Stimulated activated CD4-positive, alpha-beta T cell treated with anti-CD3 and anti-CD28 coated beads, Interleukin-2, amount 100 ng/mL, for 4 hours (primary cell): Measurements from ENCODE around the gene SNRNP70.

ENCODE experiments used
- DNase-seq: peaks from one replicate; pipeline ENCODE4 v3.0.0-alpha.2; 2020; ENCODE audit warnings: low read depth

Gene SNRNP70

DNA sequence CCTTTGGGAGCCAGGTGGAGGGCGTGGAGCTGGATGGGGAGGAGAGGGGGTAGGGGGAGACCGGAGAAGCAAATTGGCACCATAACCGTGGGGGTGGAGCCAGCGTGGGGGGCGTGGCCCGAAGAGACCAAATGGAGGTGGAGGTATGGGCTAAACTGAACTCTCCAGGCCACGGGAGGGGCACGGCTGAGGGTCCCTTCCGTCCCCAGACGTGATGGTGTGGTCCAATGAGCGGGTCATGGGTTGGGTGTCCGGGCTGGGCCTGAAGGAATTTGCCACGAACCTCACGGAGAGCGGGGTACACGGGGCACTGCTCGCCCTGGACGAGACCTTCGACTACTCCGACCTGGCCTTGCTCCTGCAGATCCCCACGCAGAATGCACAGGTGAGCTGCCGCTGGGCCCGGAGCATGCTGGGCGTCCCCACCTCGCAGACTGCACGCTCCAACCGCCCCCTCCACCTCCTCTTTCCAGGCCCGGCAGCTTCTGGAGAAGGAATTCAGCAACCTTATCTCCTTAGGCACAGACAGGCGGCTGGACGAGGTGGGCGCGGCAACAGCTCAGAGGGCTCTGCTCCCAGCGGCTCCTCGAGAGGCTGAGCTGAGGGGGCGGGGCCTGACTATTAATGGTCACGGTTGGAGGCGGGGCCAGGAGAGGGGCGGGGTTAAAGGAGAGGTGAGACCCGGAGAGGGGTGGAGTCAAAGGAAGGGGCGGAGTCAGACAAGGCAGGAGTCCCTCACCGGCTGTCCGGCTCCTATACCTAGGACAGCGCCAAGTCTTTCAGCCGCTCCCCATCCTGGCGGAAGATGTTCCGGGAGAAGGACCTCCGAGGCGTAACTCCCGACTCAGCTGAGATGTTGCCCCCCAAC, 63.8 kb downstream of the SNRNP70 start:
- DNase-seq = peak; percentile 67

DNA sequence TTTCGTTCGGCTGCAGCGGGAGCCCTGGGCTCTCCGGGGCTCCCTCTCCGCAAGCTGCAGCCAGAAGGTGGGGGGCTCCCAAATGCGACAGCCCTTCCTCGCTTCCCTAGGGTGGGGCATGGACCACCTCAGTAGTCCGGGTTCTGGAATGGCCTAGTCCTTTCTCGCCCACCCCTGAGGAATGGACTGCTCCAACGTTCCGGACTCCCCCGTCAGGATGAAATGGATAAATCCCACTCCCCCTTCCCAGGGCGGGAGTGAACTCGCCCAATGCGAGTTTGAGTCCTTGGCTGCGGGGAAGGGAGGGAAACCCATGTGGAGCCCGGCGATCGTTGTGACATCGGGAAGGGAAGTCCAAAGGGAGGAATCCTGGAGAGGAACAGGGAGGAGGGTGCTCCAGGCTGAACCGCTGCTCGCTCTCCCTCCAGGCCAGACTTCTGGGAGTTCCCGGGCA, 64.4 kb downstream of the SNRNP70 start:
- DNase-seq = no peak

DNA sequence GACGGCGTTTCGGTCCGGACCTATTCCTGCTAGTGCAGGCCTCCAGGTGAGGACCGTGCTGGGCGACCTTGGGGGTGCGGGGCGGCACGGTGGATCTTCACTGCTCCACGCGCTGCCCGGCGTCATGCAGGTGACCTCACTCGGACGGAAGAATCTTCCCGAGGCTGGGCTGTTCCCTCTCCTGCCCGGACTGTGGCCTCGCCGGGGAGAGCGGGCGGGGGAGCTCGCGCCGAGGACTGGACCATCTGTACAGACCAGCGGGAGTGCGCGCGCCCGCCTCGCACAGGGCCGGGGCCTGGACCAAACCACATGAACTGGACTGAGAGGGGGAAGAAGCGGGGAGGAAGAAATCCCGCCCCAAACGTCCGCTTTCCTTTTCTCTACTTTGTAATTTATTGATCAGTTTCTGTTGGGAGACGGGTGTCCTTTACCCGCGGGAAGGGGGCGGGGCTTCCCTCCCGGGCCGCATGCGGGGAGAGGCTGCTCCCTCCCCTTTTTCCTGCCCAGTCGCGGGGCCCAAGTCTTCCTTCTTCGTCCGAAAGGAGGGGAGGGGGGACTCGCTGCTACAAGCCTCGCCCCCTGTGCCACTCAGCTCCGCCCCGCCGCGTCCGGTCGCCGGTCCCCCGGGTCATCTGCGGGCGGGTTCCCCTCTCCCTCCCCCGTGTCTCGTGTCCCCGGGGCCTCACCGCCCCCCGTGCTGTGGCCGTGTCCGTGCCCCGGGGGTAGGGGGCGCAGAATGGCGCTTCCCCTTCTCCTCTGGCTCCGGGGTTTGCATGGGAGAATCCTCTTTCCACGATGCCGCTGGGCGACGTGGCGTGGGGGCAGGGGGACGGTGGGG, 65.1 kb downstream of the SNRNP70 start:
- DNase-seq = no peak

DNA sequence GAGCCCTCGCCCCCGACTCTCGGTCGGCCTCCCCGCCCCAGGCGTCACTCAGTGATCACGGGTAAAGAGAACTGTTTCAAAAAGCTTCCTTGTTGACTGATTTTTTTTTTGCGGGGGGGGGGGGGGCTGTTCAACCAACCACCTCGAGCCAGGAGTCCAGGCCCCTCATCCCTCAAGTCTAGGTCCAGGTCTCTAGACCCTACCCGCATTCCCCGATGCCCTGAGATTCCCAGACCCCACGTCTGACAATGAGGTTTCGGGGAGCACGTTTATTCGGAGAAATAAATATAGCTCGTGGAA, 65.6 kb downstream of the SNRNP70 start:
- no peak for DNase-seq

DNA sequence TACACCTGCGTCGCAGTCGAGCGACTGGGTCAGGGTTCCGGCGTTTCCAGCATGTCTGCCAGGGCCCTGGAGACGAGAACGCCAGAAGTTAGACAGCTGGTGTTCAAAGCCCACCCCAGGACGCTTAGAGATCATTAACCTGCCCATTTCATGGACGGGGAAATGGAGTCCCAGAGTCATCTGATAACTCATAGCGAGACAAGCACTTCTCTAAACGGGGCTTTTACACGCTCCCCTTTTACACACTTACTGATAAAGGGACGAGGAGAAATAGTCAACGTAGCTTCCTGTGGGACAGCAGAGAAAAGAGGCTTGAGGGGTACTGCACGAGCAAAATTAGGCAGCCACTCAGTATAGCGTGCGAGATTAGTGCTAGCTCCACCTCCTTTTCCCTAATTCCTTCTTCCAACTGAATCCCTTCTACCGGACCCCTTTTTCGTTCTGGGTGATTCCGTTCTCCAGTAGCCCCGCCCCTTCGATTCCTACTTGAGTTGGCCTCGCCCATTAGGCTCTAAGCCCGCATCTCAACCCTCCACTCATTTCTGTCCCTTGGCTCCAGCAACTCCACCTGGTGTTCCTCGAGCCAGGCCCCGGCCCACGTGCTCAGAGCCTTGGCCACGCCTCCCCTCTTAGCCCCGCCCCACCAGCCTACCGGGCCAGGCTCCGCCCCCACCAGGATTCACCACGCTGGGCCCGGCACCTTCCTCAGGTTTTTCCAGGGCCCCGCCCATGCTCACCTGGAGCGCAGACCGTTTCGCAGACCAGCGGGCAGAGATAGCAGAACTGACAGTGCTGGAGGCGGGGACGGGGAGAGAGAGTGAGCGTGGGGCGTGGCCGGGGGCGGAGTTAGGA, 66.2 kb downstream of the SNRNP70 start:
- no peak for DNase-seq

DNA sequence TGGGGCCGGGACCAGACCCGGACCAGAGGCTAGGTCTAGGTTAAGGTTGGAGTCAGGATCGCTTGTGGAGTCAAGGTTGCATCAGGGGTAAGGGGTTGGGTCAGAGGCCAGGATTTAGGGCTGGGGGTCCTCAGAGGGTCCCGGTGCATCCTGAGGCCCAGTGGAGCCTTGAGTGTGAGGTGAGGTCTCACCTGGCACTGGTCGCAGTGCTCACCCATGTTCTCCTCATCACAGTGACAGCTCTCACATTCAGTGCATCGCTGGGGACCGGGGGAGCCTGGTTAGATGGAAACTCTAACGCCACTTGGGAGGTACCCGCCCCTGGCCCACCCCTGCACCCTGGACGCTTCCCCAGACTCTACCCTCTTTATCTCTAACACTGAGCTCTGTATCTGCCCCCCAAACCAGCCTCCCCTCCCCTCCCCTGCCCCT, 66.9 kb downstream of the SNRNP70 start:
- DNase-seq = no peak

DNA sequence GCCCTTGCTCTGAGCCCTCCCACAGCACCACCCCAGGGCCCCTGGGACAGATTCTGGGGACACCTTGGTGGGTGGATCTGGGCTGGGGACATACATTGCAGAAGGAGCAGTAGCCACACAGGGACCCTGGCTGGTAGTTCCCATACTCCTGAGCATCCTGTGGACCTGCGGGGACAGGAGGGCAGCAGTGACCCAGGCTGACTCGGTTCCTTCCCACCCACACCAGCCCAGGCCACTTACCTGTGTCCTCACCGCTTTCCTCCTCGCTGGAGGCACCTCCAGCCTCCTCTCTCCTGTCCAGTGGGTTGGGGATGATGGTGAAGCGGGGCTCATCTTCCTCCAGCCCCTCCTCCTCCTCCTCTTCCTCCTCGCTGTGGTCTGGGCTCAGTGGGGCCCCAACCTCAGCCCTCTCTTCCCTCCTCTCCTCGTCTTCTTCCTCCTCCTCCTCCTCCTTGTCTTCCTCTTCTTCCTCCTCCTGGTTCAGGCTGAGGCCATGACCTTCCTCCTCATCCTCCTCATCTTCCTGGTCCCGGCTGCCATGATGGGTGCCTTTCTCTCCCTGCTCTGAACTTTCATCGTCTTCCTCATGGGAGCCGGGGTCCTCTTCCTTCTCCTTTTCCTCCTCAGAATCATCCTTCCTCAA, 68.0 kb downstream of the SNRNP70 start:
- no peak for DNase-seq

DNA sequence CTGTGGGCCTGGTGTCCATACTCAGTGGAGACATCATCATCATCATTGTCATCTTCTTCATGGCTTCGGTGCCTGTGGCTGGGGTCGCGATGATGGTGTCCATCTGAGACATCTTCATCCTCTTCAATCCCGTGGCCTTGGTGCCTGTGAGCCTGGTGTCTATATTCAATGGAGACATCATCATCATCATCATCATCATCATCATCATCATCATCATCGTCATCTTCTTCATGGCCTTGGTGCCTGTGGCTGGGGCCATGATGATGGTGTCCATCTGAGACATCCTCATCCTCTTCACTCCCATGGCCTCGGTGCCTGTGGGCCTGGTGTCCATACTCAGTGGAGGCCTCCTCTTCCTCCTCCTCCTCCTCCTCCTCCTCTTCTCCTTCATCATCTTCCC, 69.0 kb downstream of the SNRNP70 start:
- no peak for DNase-seq

DNA sequence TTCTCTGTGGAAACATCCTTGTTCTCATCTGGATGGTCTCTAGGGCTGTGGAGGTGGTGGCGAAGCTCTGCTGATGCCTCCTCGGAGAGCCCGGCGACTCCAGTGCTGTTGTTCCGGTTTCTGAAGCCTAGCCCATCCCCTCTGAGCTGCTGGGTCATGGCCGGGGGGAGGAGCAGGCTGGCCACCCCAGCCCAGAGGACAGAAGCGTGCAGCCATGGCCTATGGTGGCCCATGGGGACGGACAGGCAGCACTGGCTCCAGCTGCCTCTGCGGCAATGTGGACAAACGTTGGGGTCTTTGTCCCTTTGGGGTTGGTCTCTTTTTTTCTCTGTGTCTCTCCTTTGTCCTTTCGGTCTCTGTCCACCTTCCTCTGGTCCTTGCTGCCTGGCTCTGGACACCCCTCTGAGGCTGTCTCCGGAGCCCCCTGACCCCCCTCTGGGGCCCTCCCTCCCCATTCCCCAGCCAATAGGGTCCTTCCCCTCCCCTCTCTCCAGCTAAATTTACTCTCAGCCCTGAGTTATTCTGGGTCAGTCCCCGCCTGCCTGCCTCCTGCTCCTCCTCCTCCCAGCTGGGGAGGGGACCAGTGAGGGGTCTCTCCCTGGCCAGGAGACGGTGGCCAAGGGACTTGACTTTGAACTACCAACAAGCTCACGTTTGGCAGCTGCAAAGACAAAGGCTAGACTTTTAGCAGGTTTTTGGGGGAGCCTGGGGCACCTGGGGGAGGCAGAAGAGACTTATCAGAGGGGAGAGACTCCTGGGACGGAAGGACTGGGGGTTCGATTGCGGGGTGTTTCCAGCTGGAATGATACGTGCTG, 70.0 kb downstream of the SNRNP70 start, which contains the start of gene HRC:
TSS of gene HRC (minus strand) at position 392 of the 815 bp plus-strand sequence. CDS start at position 233, 159 bp downstream.
- DNase-seq = no peak

DNA sequence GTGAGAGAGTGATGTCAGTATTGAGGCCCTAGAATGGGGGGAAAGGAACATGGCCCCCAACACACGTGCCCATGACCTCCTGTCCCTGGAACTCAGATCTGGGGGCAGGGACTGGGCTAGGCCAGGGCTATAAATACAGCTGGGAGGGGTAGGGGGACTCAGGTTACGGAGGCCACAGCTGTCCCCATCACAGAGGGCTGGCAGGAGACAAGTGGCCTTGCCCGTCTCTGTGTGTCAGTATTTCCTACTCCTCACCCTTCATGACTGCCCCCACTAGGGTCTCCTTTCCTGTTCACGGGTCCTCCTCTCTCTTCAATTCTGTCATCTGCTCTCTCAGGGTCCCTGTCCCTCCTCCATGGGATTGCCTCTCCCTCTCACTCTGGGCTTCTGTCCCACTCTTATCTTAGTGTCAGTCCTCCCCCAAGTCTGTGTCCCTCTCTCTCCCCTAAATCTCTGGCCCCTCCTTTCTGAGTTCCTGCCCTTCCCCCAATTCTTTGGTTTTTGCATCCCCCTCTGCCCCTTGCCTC, 70.6 kb downstream of the SNRNP70 start:
- no peak for DNase-seq

DNA sequence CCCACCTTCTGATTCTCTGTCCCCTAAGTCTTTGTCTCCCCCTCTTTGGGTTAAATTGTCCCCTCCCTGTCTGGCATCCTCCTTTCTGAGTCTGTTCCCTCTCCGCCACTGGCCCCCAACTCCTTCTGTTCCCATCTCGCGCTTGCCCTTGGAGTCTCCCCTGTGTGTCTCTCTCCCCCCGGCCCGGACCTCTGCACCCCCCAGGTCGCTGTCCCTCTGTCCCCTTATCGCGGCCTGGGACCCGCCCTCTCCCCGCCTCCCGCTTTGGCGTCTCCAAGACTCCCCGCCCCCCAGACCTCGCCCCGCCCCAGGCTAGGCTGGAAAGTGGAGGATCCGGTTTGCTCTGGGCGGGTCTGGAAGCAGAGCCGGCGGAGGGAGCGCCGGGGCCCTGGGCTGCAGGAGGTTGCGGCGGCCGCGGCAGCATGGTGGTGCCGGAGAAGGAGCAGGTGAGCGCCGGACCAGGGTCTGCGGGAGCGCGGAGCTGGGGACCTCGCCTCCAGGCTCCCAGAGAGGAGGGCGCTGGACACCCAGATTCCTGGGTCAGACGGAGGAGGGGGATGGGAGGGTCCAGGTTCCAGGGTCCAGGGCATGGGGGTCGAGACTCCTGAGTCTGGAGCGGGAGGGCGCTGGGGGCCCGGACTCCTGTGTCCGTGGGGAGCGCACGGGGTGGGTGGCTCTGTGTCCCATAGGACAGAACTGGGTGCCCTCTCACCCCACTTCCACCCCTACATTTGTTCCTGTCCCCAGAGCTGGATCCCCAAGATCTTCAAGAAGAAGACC, 72.4 kb downstream of the SNRNP70 start, which contains the start of gene TRPM4:
TSS of gene TRPM4 (plus strand) at position 348 of the 780 bp plus-strand sequence. CDS start at position 423, 75 bp downstream.
- no peak for DNase-seq
